Naive thymus-derived CD4-positive, alpha-beta T cell (primary cell): ENCODE data around the gene PLEKHA4. TPM values are rescaled to one million over a fixed set of nuclear protein-coding genes. Genes with fewer than 3 reads are reported as not detected.

ENCODE experiments used
- ATAC-seq: fragments of 150-1000 bp; cut with Tn5 transposase; 2 replicates; pipeline ENCODE4 v1.10.0; 2021; ENCODE audit warnings: mild to moderate bottlenecking, moderate library complexity
- CTCF ChIA-PET: fragments of 350-600 bp; sonication (Branson Sonifier 250); formaldehyde crosslinking; loops from one replicate; lab custom pipeline; 2021; ENCODE audit warnings: antibody characterized with exemption; lab: Charles Lee
- POLR2A ChIA-PET: fragments of 350-600 bp; sonication (Branson Sonifier 250); formaldehyde crosslinking; loops from one replicate; lab custom pipeline; 2021; ENCODE audit warnings: antibody characterized with exemption, inconsistent platforms; lab: Charles Lee
- DNase-seq, 9 donors: peaks; one replicate each; pipeline versions ENCODE4 v3.0.0 to v3.0.0-alpha.2; 2020 to 2022; ENCODE audit warnings: mixed read lengths in 1 of 9
- H3K27ac ChIP-seq: one replicate; pipeline ENCODE4 v1.7.0; 2013; ENCODE audit warnings: mild to moderate bottlenecking, low read depth, low read length, moderate library complexity
- H3K27me3 ChIP-seq, 2 donors: one replicate each; pipeline ENCODE4 v1.7.0; 2013; ENCODE audit warnings: low read length in 2 of 2, mild to moderate bottlenecking in 2 of 2, moderate library complexity in 2 of 2; ENCODE audit not compliant: control insufficient read depth in 2 of 2, insufficient read depth in 2 of 2
- H3K36me3 ChIP-seq, 3 experiments: 1 replicate in 2 of 3; 2 replicates in 1 of 3; pipeline ENCODE4 v1.7.0; 2013; ENCODE audit warnings: low read length in 3 of 3, mild to moderate bottlenecking in 3 of 3, moderate library complexity in 1 of 3; ENCODE audit not compliant: insufficient read depth in 3 of 3, control insufficient read depth in 2 of 3
- H3K4me1 ChIP-seq, 2 donors: one replicate each; pipeline ENCODE4 v1.7.0; 2013; ENCODE audit warnings: low read length in 2 of 2, mild to moderate bottlenecking in 2 of 2, moderate library complexity in 1 of 2; ENCODE audit not compliant: control insufficient read depth in 2 of 2, insufficient read depth in 2 of 2
- H3K4me3 ChIP-seq: 2 replicates; pipeline ENCODE4 v1.7.0; 2013; ENCODE audit warnings: mild to moderate bottlenecking, low read length
- H3K9me3 ChIP-seq, 3 experiments: 1 replicate in 2 of 3; 2 replicates in 1 of 3; pipeline ENCODE4 v1.7.0; 2013; ENCODE audit warnings: low read length in 3 of 3; ENCODE audit not compliant: control insufficient read depth in 2 of 3
- H3K27ac Mint-ChIP-seq, 9 donors: one replicate each; pipeline ENCODE4 v1.8.0; 2020 to 2022; ENCODE audit warnings: mixed read lengths in 9 of 9, mild to moderate bottlenecking in 8 of 9, moderate library complexity in 5 of 9, inconsistent platforms in 2 of 9
- H3K27me3 Mint-ChIP-seq, 5 donors: one replicate each; pipeline ENCODE4 v1.8.0; 2021 to 2022; ENCODE audit warnings: mixed read lengths in 5 of 5, mild to moderate bottlenecking in 1 of 5
- H3K36me3 Mint-ChIP-seq, 5 donors: one replicate each; pipeline ENCODE4 v1.8.0; 2020 to 2022; ENCODE audit warnings: mixed read lengths in 5 of 5, mild to moderate bottlenecking in 3 of 5, inconsistent platforms in 1 of 5
- H3K4me1 Mint-ChIP-seq, 7 donors: one replicate each; pipeline ENCODE4 v1.8.0; 2020 to 2022; ENCODE audit warnings: mixed read lengths in 7 of 7, mild to moderate bottlenecking in 3 of 7, inconsistent platforms in 1 of 7
- H3K4me3 Mint-ChIP-seq, 10 donors: one replicate each; pipeline ENCODE4 v1.8.0; 2020 to 2022; ENCODE audit warnings: mild to moderate bottlenecking in 10 of 10, mixed read lengths in 10 of 10, moderate library complexity in 6 of 10, inconsistent platforms in 2 of 10
- H3K9me3 Mint-ChIP-seq, 11 donors: one replicate each; pipeline ENCODE4 v1.8.0; 2020 to 2022; ENCODE audit warnings: mixed read lengths in 11 of 11, mild to moderate bottlenecking in 4 of 11, inconsistent platforms in 1 of 11, moderate library complexity in 1 of 11
- intact Hi-C, 2 donors: fragments of 100-400 bp; cut with micrococcal nuclease; formaldehyde crosslinking; loops; one replicate each; pipeline ENCODE4 v1.15.1; 2023
- polyA plus RNA-seq, 2 donors: library from polyadenylated mRNA; unstranded; fragments of 300-500 nt; fragmentation: Illumina TruSeq; gene quantifications; one replicate each; pipeline ENCODE4 v1.2.3, GENCODE V29; 2021
- total RNA-seq, 6 experiments: library from RNA in 5 of 6; stranded (reverse) in 5 of 6; gene quantifications; 1 replicate in 5 of 6; 2 replicates in 1 of 6; pipeline ENCODE4 v1.2.3 and lab custom pipeline; 2021 to 2026

Gene PLEKHA4
- total and polyA plus RNA-seq, 7 experiments from 2014 or later: 2.1 to 7.4 (median 4.0) TPM

- Histone ChIP-seq H3K27ac (no peak overlapping the region), H3K36me3 (no peaks in the 10 kb centered on the region), H3K9me3 (no peaks in the 10 kb centered on the region), H3K4me1 (peaks cover 4 to 6% of the 10 kb centered on the region in 2 donors), H3K4me3 (no peak overlapping the region), H3K27me3 (no peaks in the 10 kb centered on the region)
- Mint-ChIP-seq H3K36me3 (peaks cover 0 to 4% (median 0%) of the 10 kb centered on the region in 5 donors), H3K27ac (no peak overlapping the region), H3K4me1 (peaks cover 5 to 13% (median 7%) of the 10 kb centered on the region in 7 donors), H3K27me3 (no peaks in the 10 kb centered on the region), H3K4me3 (no peak overlapping the region), H3K9me3 (no peaks in the 10 kb centered on the region)
- ChIA-PET CTCF (interaction anchor here (0.6 to 1.2 kb wide), 2 partner anchors 31 to 172 kb away, joined by 3 read pairs; no protein-coding TSS in a partner anchor), POLR2A (no interaction called here)
- DNase-seq: no peak
- intact Hi-C loops: loop anchor here in 1 of 2 donors (10.0 kb wide), 1 partner anchor 346 kb away; no protein-coding TSS in a partner anchor
- no peak for ATAC-seq
These were observed 69.5 kb downstream of the PLEKHA4 start for GRCh38 chr19:48798937-48799336.

GRCh38 chr19:48797103-48797502 lies 71.3 kb downstream of the PLEKHA4 start:
- ChIA-PET POLR2A (no interaction called here), CTCF (interaction anchor here (4.6 kb wide), 1 partner anchor 39 kb away, joined by 29 read pairs; the partner anchor contains the start of gene HSD17B14)
- intact Hi-C loops: loop anchor here in 1 of 2 donors (10.0 kb wide), 1 partner anchor 348 kb away; no protein-coding TSS in a partner anchor
- H3K27me3 ChIP-seq: no peaks in the 10 kb centered on the region
- no peak overlapping the region for H3K27ac ChIP-seq
- no peaks in the 10 kb centered on the region for H3K27me3 Mint-ChIP-seq
- no peak overlapping the region for H3K4me3 Mint-ChIP-seq
- H3K9me3 ChIP-seq: no peaks in the 10 kb centered on the region
- no peak overlapping the region for H3K4me3 ChIP-seq
- no peak overlapping the region for H3K27ac Mint-ChIP-seq
- H3K36me3 ChIP-seq: no peaks in the 10 kb centered on the region
- peaks cover 4 to 6% of the 10 kb centered on the region in 2 donors for H3K4me1 ChIP-seq
- H3K9me3 Mint-ChIP-seq: no peaks in the 10 kb centered on the region
- H3K4me1 Mint-ChIP-seq: peaks cover 5 to 13% (median 7%) of the 10 kb centered on the region in 7 donors
- H3K36me3 Mint-ChIP-seq: peaks cover 0 to 4% (median 0%) of the 10 kb centered on the region in 5 donors
- ATAC-seq: no peak
- DNase-seq: no peak

GRCh38 chr19:48796298-48797083 lies 71.9 kb downstream of the PLEKHA4 start:
- H3K4me3 Mint-ChIP-seq: no peak overlapping the region
- Histone ChIP-seq H3K36me3 (no peaks in the 10 kb centered on the region), H3K27ac (no peak overlapping the region), H3K27me3 (no peaks in the 10 kb centered on the region), H3K4me1 (peaks cover 4 to 6% of the 10 kb centered on the region in 2 donors), H3K4me3 (no peak overlapping the region), H3K9me3 (no peaks in the 10 kb centered on the region)
- H3K27me3 Mint-ChIP-seq: no peaks in the 10 kb centered on the region
- no peak overlapping the region for H3K27ac Mint-ChIP-seq
- ATAC-seq: no peak
- intact Hi-C loops: loop anchor here in 1 of 2 donors (10.0 kb wide), 1 partner anchor 348 kb away; no protein-coding TSS in a partner anchor
- H3K9me3 Mint-ChIP-seq: no peaks in the 10 kb centered on the region
- CTCF ChIA-PET: interaction anchor here (0.6 to 4.6 kb wide), 8 partner anchors 11 to 197 kb away, joined by 3 to 50 read pairs (median 13); partner anchors contain the start of genes CA11, HSD17B14 and RUVBL2
- peaks cover 0 to 4% (median 0%) of the 10 kb centered on the region in 5 donors for H3K36me3 Mint-ChIP-seq
- H3K4me1 Mint-ChIP-seq: peaks cover 5 to 13% (median 7%) of the 10 kb centered on the region in 7 donors
- no peak for DNase-seq
- POLR2A ChIA-PET: interaction anchor here (1.5 to 1.7 kb wide), 2 partner anchors 46 to 169 kb away, joined by 10 to 12 read pairs; partner anchors contain the start of gene FTL

GRCh38 chr19:48795685-48796070 lies 72.7 kb downstream of the PLEKHA4 start:
- Mint-ChIP-seq H3K27me3 (no peaks in the 10 kb centered on the region), H3K4me3 (peak overlapping the region; percentile 74 to 99 (median 94)), H3K27ac (peak overlapping the region; percentile 83 to 95 (median 93)), H3K4me1 (peaks cover 5 to 13% (median 7%) of the 10 kb centered on the region in 7 donors), H3K36me3 (peaks cover 0 to 4% (median 0%) of the 10 kb centered on the region in 5 donors), H3K9me3 (no peaks in the 10 kb centered on the region)
- Histone ChIP-seq H3K9me3 (no peaks in the 10 kb centered on the region), H3K4me3 (peak overlapping the region; percentile 96), H3K4me1 (peaks cover 4 to 6% of the 10 kb centered on the region in 2 donors), H3K27ac (peak overlapping the region; percentile 67), H3K27me3 (no peaks in the 10 kb centered on the region), H3K36me3 (no peaks in the 10 kb centered on the region)
- POLR2A ChIA-PET: interaction anchor here (0.6 to 1.7 kb wide), 12 partner anchors 11 to 429 kb away, joined by 3 to 12 read pairs (median 4); partner anchors contain the start of genes BCAT2, CA11, FTL and PPP1R15A
- CTCF ChIA-PET: interaction anchor here (0.5 to 4.6 kb wide), 24 partner anchors 12 to 1142 kb away, joined by 3 to 50 read pairs (median 5); partner anchors contain the start of genes BCAT2, CA11, HSD17B14 and RUVBL2
- intact Hi-C loops: loop anchor here (1.0 to 10.0 kb wide), 13 partner anchors 11 to 349 kb away; partner anchors contain the start of genes BCAT2 (in 2 of the 2), CA11 (in 1 of the 2), FTL (in 1 of the 2) and GYS1 (in 1 of the 2)
- no peak for ATAC-seq
- no peak for DNase-seq

GRCh38 chr19:48795055-48795684 lies 73.2 kb downstream of the PLEKHA4 start:
- intact Hi-C loops: loop anchor here (1.0 to 10.0 kb wide), 13 partner anchors 11 to 350 kb away; partner anchors contain the start of genes BCAT2 (in 2 of the 2), CA11 (in 1 of the 2), FTL (in 1 of the 2) and GYS1 (in 1 of the 2)
- peak; percentile 72 to 87 (median 84) for DNase-seq
- ChIA-PET POLR2A (interaction anchor here (0.6 to 1.8 kb wide), 13 partner anchors 11 to 429 kb away, joined by 3 to 12 read pairs (median 4); partner anchors contain the start of genes BCAT2, CA11, FTL and PPP1R15A), CTCF (interaction anchor here (0.5 to 4.6 kb wide), 26 partner anchors 12 to 1142 kb away, joined by 3 to 50 read pairs (median 4); partner anchors contain the start of genes BCAT2, CA11, HSD17B14 and RUVBL2)
- H3K4me3 Mint-ChIP-seq: peak overlapping the region; percentile 74 to 99 (median 94)
- peaks cover 5 to 13% (median 7%) of the 10 kb centered on the region in 7 donors for H3K4me1 Mint-ChIP-seq
- peaks cover 0 to 1% (median 0%) of the 10 kb centered on the region in 5 donors for H3K36me3 Mint-ChIP-seq
- Histone ChIP-seq H3K27ac (peak overlapping the region; percentile 67), H3K9me3 (no peaks in the 10 kb centered on the region), H3K27me3 (no peaks in the 10 kb centered on the region), H3K4me3 (peak overlapping the region; percentile 96), H3K36me3 (no peaks in the 10 kb centered on the region), H3K4me1 (peaks cover 4 to 6% of the 10 kb centered on the region in 2 donors)
- H3K27me3 Mint-ChIP-seq: no peaks in the 10 kb centered on the region
- no peaks in the 10 kb centered on the region for H3K9me3 Mint-ChIP-seq
- H3K27ac Mint-ChIP-seq: peak overlapping the region; percentile 83 to 95 (median 93)
- ATAC-seq: peak; percentile 99
